Gastrocnemius medialis (tissue), 4 donors: ENCODE measurements around the gene MYH9.

Experiments
- CTCF ChIP-seq, 5 experiments: fragments of 450-650 bp in 3 of 5; fragments of 200-600 bp in 2 of 5; sonication (generic) in 2 of 5; IDR thresholded peaks in 4 of 5; conservative IDR thresholded peaks in 1 of 5; 1 replicate in 4 of 5; 2 replicates in 1 of 5; pipeline ENCODE4 v1.5.1; 2016 to 2019; ENCODE audit warnings: antibody characterized with exemption in 5 of 5, mild to moderate bottlenecking in 3 of 5, moderate library complexity in 3 of 5
- POLR2A ChIP-seq, 2 donors: fragments of 450-650 bp; IDR thresholded peaks; one replicate each; pipeline ENCODE4 v1.6.1; 2017; ENCODE audit warnings: antibody characterized with exemption in 2 of 2, mild to moderate bottlenecking in 2 of 2, moderate library complexity in 2 of 2

- TF ChIP-seq CTCF (IDR thresholded peaks at IDR 0.05 in 4 of 5, conservative IDR thresholded peaks at IDR 0.05 in 1 of 5) (no peak), POLR2A (IDR thresholded peaks at IDR 0.05) (no peak)
Measured at GRCh38 chr22:36431977-36432376, 44.2 kb upstream of the MYH9 start.
